ENCODE data around the gene CDC14A. TPM values are rescaled to one million over a fixed set of nuclear protein-coding genes. Genes with fewer than 3 reads are reported as not detected.

The CDC14A gene
- total and polyA plus RNA-seq, 2 of the 8 experiments (the other 6 are each of a cell fraction or from before 2014, with no cell fraction given), result 3.2 to 8.9 TPM

DNA sequence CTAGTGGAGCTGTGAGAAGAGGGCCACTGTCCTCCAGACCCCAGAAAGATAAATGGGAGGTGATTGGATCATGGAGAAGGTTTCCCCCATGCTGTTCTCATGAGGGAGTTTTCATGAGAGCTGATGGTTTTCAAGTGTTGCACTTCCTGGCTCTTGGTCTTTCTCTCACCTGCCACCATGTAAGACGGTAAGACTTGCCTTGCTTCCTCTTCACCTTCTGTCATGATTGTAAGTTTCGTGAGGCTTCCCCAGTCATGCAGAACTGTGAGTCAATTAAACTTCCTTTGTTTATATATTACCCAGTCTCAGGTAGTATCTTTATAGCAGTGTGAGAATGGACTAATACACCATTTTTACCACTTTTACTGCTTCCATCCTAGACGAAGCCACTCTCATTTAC lies 213.2 kb downstream of the CDC14A start:
- Histone ChIP-seq H3K79me1 (ENCODE audit: low read depth, low read length) (no peaks in the 10 kb centered on the region), H2BK5ac (ENCODE audit: low read depth, low read length) (no peak overlapping the region), H2BK20ac (ENCODE audit: low read length) (no peak overlapping the region), H3K27ac (ENCODE audit: low read depth, low read length) (no peak overlapping the region), H3K4ac (replicated peaks; ENCODE audit: insufficient read length, low read depth, low read length) (no peak overlapping the region), H3K4me2 (ENCODE audit: insufficient read depth in 1 of 2, low read depth in 2 of 2, low read length in 2 of 2) (no peak overlapping the region), H2AFZ (ENCODE audit: low read length) (no peak overlapping the region), H4K5ac (ENCODE audit: insufficient read length, low read depth, low read length) (no peak overlapping the region), H3K79me2 (ENCODE audit: control insufficient read depth in 1 of 2, insufficient read depth in 2 of 2, low read length in 2 of 2) (no peaks in the 10 kb centered on the region), H3K9me3 (ENCODE audit: insufficient read depth in 2 of 2, low read depth in 1 of 2, low read length in 1 of 2) (no peaks in the 10 kb centered on the region), H2AK5ac (ENCODE audit: low read depth, low read length) (no peak overlapping the region), H3K18ac (ENCODE audit: extremely low read depth, low read length) (no peak overlapping the region), H3K14ac (ENCODE audit: insufficient read length) (no peak overlapping the region), H3K23me2 (ENCODE audit: low read depth, low read length) (no peaks in the 10 kb centered on the region), H3K4me3 (ENCODE audit: extremely low read depth in 1 of 4, insufficient read depth in 2 of 4, low read depth in 3 of 4, low read length in 4 of 4) (no peak overlapping the region), H2BK15ac (ENCODE audit: low read length) (no peak overlapping the region), H3K9ac (replicated peaks in 1 of 4; ENCODE audit: extremely low read depth in 1 of 4, low read depth in 3 of 4, low read length in 3 of 4) (no peak overlapping the region), H3K36me3 (ENCODE audit: control insufficient read depth in 2 of 4, insufficient read depth in 4 of 4, low read length in 3 of 4) (no peaks in the 10 kb centered on the region), H4K91ac (replicated peaks; ENCODE audit: insufficient read length, low read length) (no peak overlapping the region), H3K23ac (ENCODE audit: insufficient read length) (no peak overlapping the region), H4K20me1 (replicated peaks in 1 of 2; ENCODE audit: control insufficient read depth in 1 of 2, insufficient read depth in 2 of 2, low read length in 2 of 2) (no peaks in the 10 kb centered on the region), H3K56ac (replicated peaks; ENCODE audit: insufficient read length, low read depth, low read length) (no peak overlapping the region), H3K4me1 (replicated peaks in 1 of 4; ENCODE audit: control insufficient read depth in 3 of 4, insufficient read depth in 4 of 4, low read length in 3 of 4) (no peaks in the 10 kb centered on the region), H2BK12ac (ENCODE audit: low read depth, low read length) (no peak overlapping the region), H3K27me3 (replicated peaks in 1 of 4; ENCODE audit: control insufficient read depth in 3 of 4, extremely low read depth in 1 of 4, insufficient read depth in 3 of 4, low read length in 3 of 4) (no peaks in the 10 kb centered on the region), H4K8ac (ENCODE audit: extremely low read depth, insufficient read depth, low read length) (no peak overlapping the region), H2BK120ac (replicated peaks; ENCODE audit: low read depth, low read length) (no peak overlapping the region)
- ChIA-PET POLR2A (ENCODE audit: partially characterized antibody) (no interaction called here), CTCF (ENCODE audit: partially characterized antibody) (interaction anchor here (1.0 to 1.5 kb wide), 2 partner anchors 10 to 255 kb away, joined by 3 read pairs; no protein-coding TSS in a partner anchor)
- WGBS, 2 experiments (ENCODE audit: extremely low coverage in 1 of 2, insufficient coverage in 1 of 2, insufficient read length in 1 of 2, insufficient replicate concordance in 2 of 2, low coverage in 1 of 2, low lambda C conversion rate in 2 of 2, missing lambda C conversion rate in 1 of 2), result 93% methylated on average over 3 of the region's 3 CpGs; no CpG with 5 or more reads in 1 of the 2 experiments
- no peak for DNase-seq (ENCODE audit: low read depth in 1 of 2, low spot score in 2 of 2)
- no peak for FAIRE-seq
- TF ChIP-seq JUN (IDR thresholded peaks at IDR 0.05; ENCODE audit: low read depth, low read length), result no peak
- TF ChIP-seq TAF1 (IDR thresholded peaks at IDR 0.05; ENCODE audit: low read depth, low read length), result no peak
- TF ChIP-seq EP300 (IDR thresholded peaks at IDR 0.05; ENCODE audit: borderline replicate concordance in 1 of 2, low read depth in 2 of 2, low read length in 2 of 2), result no peak
- TF ChIP-seq CREB1 (IDR thresholded peaks at IDR 0.05), result no peak
- no peak for TF ChIP-seq CHD2 (IDR thresholded peaks at IDR 0.05; ENCODE audit: low read length)
- TF ChIP-seq HDAC6 (IDR thresholded peaks at IDR 0.05; ENCODE audit: low read depth, low read length), result no peak
- TF ChIP-seq POLR2A (IDR thresholded peaks at IDR 0.05; ENCODE audit: control extremely low read depth in 1 of 2, low read depth in 2 of 2, low read length in 2 of 2), result no peak
- no peak for TF ChIP-seq SP1 (IDR thresholded peaks at IDR 0.05; ENCODE audit: low read depth, low read length)
- TF ChIP-seq POU5F1 (IDR thresholded peaks at IDR 0.05; ENCODE audit: low read depth, low read length), result no peak
- TF ChIP-seq CHD1 (IDR thresholded peaks at IDR 0.05; ENCODE audit: low read depth, low read length), result no peak
- TF ChIP-seq, protein P1, sequence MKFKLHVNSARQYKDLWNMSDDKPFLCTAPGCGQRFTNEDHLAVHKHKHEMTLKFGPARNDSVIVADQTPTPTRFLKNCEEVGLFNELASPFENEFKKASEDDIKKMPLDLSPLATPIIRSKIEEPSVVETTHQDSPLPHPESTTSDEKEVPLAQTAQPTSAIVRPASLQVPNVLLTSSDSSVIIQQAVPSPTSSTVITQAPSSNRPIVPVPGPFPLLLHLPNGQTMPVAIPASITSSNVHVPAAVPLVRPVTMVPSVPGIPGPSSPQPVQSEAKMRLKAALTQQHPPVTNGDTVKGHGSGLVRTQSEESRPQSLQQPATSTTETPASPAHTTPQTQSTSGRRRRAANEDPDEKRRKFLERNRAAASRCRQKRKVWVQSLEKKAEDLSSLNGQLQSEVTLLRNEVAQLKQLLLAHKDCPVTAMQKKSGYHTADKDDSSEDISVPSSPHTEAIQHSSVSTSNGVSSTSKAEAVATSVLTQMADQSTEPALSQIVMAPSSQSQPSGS (IDR thresholded peaks at IDR 0.05; ENCODE audit: low read length), result no peak
- no peak for TF ChIP-seq FOSL1 (IDR thresholded peaks at IDR 0.05; ENCODE audit: insufficient read depth, low read depth, low read length)
- TF ChIP-seq EZH2 (IDR thresholded peaks at IDR 0.05; ENCODE audit: low read depth, low read length, severe bottlenecking), result no peak
- no peak for TF ChIP-seq SP4 (IDR thresholded peaks at IDR 0.05; ENCODE audit: low read length)
- TF ChIP-seq EGR1 (IDR thresholded peaks at IDR 0.05; ENCODE audit: borderline replicate concordance, low read depth, low read length), result no peak

Measured in H1 (cell line).